Esophagus (tissue), 2 donors: ENCODE results near the gene FBLN2. TPM values are rescaled to one million over a fixed set of nuclear protein-coding genes. Genes with fewer than 3 reads are reported as not detected.

Experiments used
- H3K27ac ChIP-seq, 2 donors: one replicate each; pipeline ENCODE4 v1.5.1; 2013; ENCODE audit warnings: low read depth in 2 of 2, mild to moderate bottlenecking in 2 of 2, inconsistent platforms in 1 of 2, low read length in 1 of 2, moderate library complexity in 1 of 2
- H3K27me3 ChIP-seq, 2 donors: one replicate each; pipeline ENCODE4 v1.6.1; 2013; ENCODE audit warnings: low read length in 2 of 2, control low read depth in 1 of 2, mild to moderate bottlenecking in 1 of 2; ENCODE audit not compliant: insufficient read depth in 2 of 2, control insufficient read depth in 1 of 2
- H3K36me3 ChIP-seq, 2 donors: one replicate each; pipeline ENCODE4 v1.6.1; 2013; ENCODE audit warnings: low read length in 1 of 2; ENCODE audit not compliant: control insufficient read depth in 2 of 2, insufficient read depth in 2 of 2
- H3K4me1 ChIP-seq, 2 donors: one replicate each; pipeline ENCODE4 v1.6.1; 2013; ENCODE audit warnings: low read length in 1 of 2; ENCODE audit not compliant: control insufficient read depth in 2 of 2, insufficient read depth in 2 of 2
- H3K4me3 ChIP-seq, 2 donors: one replicate each; pipeline ENCODE4 v1.5.1; 2013; ENCODE audit warnings: low read length in 2 of 2, mild to moderate bottlenecking in 2 of 2, low read depth in 1 of 2, moderate library complexity in 1 of 2
- H3K9me3 ChIP-seq, 2 donors: one replicate each; pipeline ENCODE4 v1.6.1; 2013; ENCODE audit warnings: mild to moderate bottlenecking in 2 of 2, low read depth in 1 of 2, low read length in 1 of 2, moderate library complexity in 1 of 2; ENCODE audit not compliant: control insufficient read depth in 2 of 2, insufficient read depth in 1 of 2
- WGBS, 2 donors: extraction: QIAGEN DNeasy Blood & Tissue Kit; methylation state at CpG; one replicate each; pipeline ENCODE4 v1.1.7; 2013; 5-methylcytosine and 5-hydroxymethylcytosine counted together
- polyA plus RNA-seq, 2 donors: library from polyadenylated mRNA; stranded (reverse); fragments of 200-250 nt; gene quantifications; one replicate each; pipeline ENCODE4 v1.2.3, GENCODE V29; 2013
- donor health status: healthy with polysubstance abuse.
- donor health status: Bipolar disorder and iron deficiency.

The FBLN2 gene
- polyA plus RNA-seq, 2 donors: 2.7 to 6.0 TPM

- no peak overlapping the region for H3K27ac ChIP-seq
- H3K36me3 ChIP-seq: no peaks in the 10 kb centered on the region
- WGBS, 2 donors: 81 to 83% methylated on average over 9 of the region's 9 CpGs
- no peaks in the 10 kb centered on the region for H3K9me3 ChIP-seq
- H3K4me3 ChIP-seq: no peak overlapping the region
- peaks cover 2 to 3% of the 10 kb centered on the region in 2 donors for H3K4me1 ChIP-seq
- no peaks in the 10 kb centered on the region for H3K27me3 ChIP-seq
Observed at GRCh38 chr3:13645801-13646637, 97.1 kb downstream of the FBLN2 start.

GRCh38 chr3:13647298-13648059 lies 98.6 kb downstream of the FBLN2 start:
- Histone ChIP-seq H3K27ac (no peak overlapping the region), H3K4me1 (peaks cover 2 to 3% of the 10 kb centered on the region in 2 donors), H3K9me3 (no peaks in the 10 kb centered on the region), H3K4me3 (no peak overlapping the region), H3K27me3 (no peaks in the 10 kb centered on the region), H3K36me3 (no peaks in the 10 kb centered on the region)
- 12 to 20% methylated on average over 19 of the region's 19 CpGs for WGBS, 2 donors

GRCh38 chr3:13648060-13649001 lies 99.4 kb downstream of the FBLN2 start:
- no peak overlapping the region for H3K27ac ChIP-seq
- 12 to 13% methylated on average over 20 of the region's 20 CpGs for WGBS, 2 donors
- no peaks in the 10 kb centered on the region for H3K36me3 ChIP-seq
- no peaks in the 10 kb centered on the region for H3K27me3 ChIP-seq
- peaks cover 2 to 3% of the 10 kb centered on the region in 2 donors for H3K4me1 ChIP-seq
- no peaks in the 10 kb centered on the region for H3K9me3 ChIP-seq
- H3K4me3 ChIP-seq: no peak overlapping the region

GRCh38 chr3:13650210-13651056 lies 101.5 kb downstream of the FBLN2 start:
- peaks cover 0 to 4% of the 10 kb centered on the region in 2 donors for H3K27me3 ChIP-seq
- no peak overlapping the region for H3K27ac ChIP-seq
- H3K36me3 ChIP-seq: no peaks in the 10 kb centered on the region
- WGBS, 2 donors: 15 to 17% methylated on average over 47 to 48 of the region's 48 CpGs
- H3K9me3 ChIP-seq: no peaks in the 10 kb centered on the region
- no peak overlapping the region for H3K4me3 ChIP-seq
- H3K4me1 ChIP-seq: peaks cover 3 to 5% of the 10 kb centered on the region in 2 donors

- 85 to 88% methylated on average over 9 of the region's 9 CpGs for WGBS, 2 donors
- H3K27me3 ChIP-seq: peaks cover 0 to 6% of the 10 kb centered on the region in 2 donors
Observed at GRCh38 chr3:13651057-13651400, 102.1 kb downstream of the FBLN2 start.

GRCh38 chr3:13651775-13652428 lies 103.0 kb downstream of the FBLN2 start:
- WGBS, 2 donors: 84 to 87% methylated on average over 12 of the region's 12 CpGs
- Histone ChIP-seq H3K27me3 (peaks cover 0 to 11% of the 10 kb centered on the region in 2 donors), H3K27ac (no peak overlapping the region), H3K9me3 (no peaks in the 10 kb centered on the region), H3K4me3 (no peak overlapping the region), H3K36me3 (no peaks in the 10 kb centered on the region), H3K4me1 (peaks cover 3 to 5% of the 10 kb centered on the region in 2 donors)

More at GRCh38 chr3:13651057-13651400, 102.1 kb downstream of the FBLN2 start:
- Histone ChIP-seq H3K4me3 (no peak overlapping the region), H3K36me3 (no peaks in the 10 kb centered on the region), H3K4me1 (peaks cover 3 to 5% of the 10 kb centered on the region in 2 donors), H3K9me3 (no peaks in the 10 kb centered on the region), H3K27ac (no peak overlapping the region)

- Histone ChIP-seq H3K4me3 (no peak overlapping the region), H3K9me3 (no peaks in the 10 kb centered on the region), H3K27ac (no peak overlapping the region), H3K4me1 (peaks cover 3 to 5% of the 10 kb centered on the region in 2 donors), H3K36me3 (no peaks in the 10 kb centered on the region), H3K27me3 (peaks cover 0 to 11% of the 10 kb centered on the region in 2 donors)
- WGBS, 2 donors: 71 to 82% methylated on average over 4 of the region's 4 CpGs
Observed at GRCh38 chr3:13652728-13653127, 103.8 kb downstream of the FBLN2 start.

- H3K36me3 ChIP-seq: no peaks in the 10 kb centered on the region
- peaks cover 0 to 11% of the 10 kb centered on the region in 2 donors for H3K27me3 ChIP-seq
- H3K4me3 ChIP-seq: no peak overlapping the region
- no peaks in the 10 kb centered on the region for H3K9me3 ChIP-seq
- peaks cover 3 to 5% of the 10 kb centered on the region in 2 donors for H3K4me1 ChIP-seq
- H3K27ac ChIP-seq: no peak overlapping the region
- 82 to 86% methylated on average over 20 of the region's 20 CpGs for WGBS, 2 donors
Observed at GRCh38 chr3:13653631-13654279, 104.8 kb downstream of the FBLN2 start.
